Measurements from ENCODE around the gene PWP2. TPM values are rescaled to one million over a fixed set of nuclear protein-coding genes. Genes with fewer than 3 reads are reported as not detected.
"Not testable (repeated sequence)": the region's sequence is repeated elsewhere in the genome, so short reads cannot be mapped to it uniquely, and the experiment has no call there.

Gene PWP2
- total RNA-seq, 1 experiment from 2014 or later = 10.1 TPM

- TSS peak; percentile 90 for BruUV-seq (replicated peaks)
- CTCF ChIA-PET = not testable (repeated sequence)
These were observed 37.8 kb downstream of the PWP2 start for GRCh38 chr21:44144784-44145602.

GRCh38 chr21:44145616-44146015, 38.4 kb downstream of the PWP2 start:
- BruUV-seq (replicated peaks); CTCF ChIA-PET; POLR2A ChIA-PET (ENCODE audit: low non-redundant PET); H3K4me1 ChIP-seq (ENCODE audit: insufficient read depth, low read length, poor library complexity, severe bottlenecking); H3K27ac ChIP-seq (ENCODE audit: low read depth, low read length, poor library complexity, severe bottlenecking); intact Hi-C loops (cut with micrococcal nuclease; ENCODE audit: unreplicated experiment); DNase-seq (ENCODE audit: low spot score); H3K4me3 ChIP-seq (ENCODE audit: low read depth, low read length, poor library complexity, severe bottlenecking); H3K27me3 ChIP-seq (replicated peaks; ENCODE audit: insufficient read depth, low read depth, low read length, poor library complexity); H3K9me3 ChIP-seq (ENCODE audit: low read depth, low read length, poor library complexity, severe bottlenecking); H3K36me3 ChIP-seq (ENCODE audit: insufficient read depth, low read length, poor library complexity, severe bottlenecking): not testable (repeated sequence)

More at GRCh38 chr21:44144784-44145602, 37.8 kb downstream of the PWP2 start:
- H3K4me3 ChIP-seq (ENCODE audit: low read depth, low read length, poor library complexity, severe bottlenecking); H3K9me3 ChIP-seq (ENCODE audit: low read depth, low read length, poor library complexity, severe bottlenecking); H3K27me3 ChIP-seq (replicated peaks; ENCODE audit: insufficient read depth, low read depth, low read length, poor library complexity); H3K4me1 ChIP-seq (ENCODE audit: insufficient read depth, low read length, poor library complexity, severe bottlenecking); DNase-seq (ENCODE audit: low spot score); intact Hi-C loops (cut with micrococcal nuclease; ENCODE audit: unreplicated experiment); POLR2A ChIA-PET (ENCODE audit: low non-redundant PET); H3K27ac ChIP-seq (ENCODE audit: low read depth, low read length, poor library complexity, severe bottlenecking); H3K36me3 ChIP-seq (ENCODE audit: insufficient read depth, low read length, poor library complexity, severe bottlenecking): not testable (repeated sequence)

GRCh38 chr21:44147108-44147507, 39.9 kb downstream of the PWP2 start:
- DNase-seq (ENCODE audit: low spot score); H3K36me3 ChIP-seq (ENCODE audit: insufficient read depth, low read length, poor library complexity, severe bottlenecking); H3K9me3 ChIP-seq (ENCODE audit: low read depth, low read length, poor library complexity, severe bottlenecking); H3K27me3 ChIP-seq (replicated peaks; ENCODE audit: insufficient read depth, low read depth, low read length, poor library complexity); H3K4me3 ChIP-seq (ENCODE audit: low read depth, low read length, poor library complexity, severe bottlenecking); POLR2A ChIA-PET (ENCODE audit: low non-redundant PET); H3K27ac ChIP-seq (ENCODE audit: low read depth, low read length, poor library complexity, severe bottlenecking); CTCF ChIA-PET; BruUV-seq (replicated peaks); H3K4me1 ChIP-seq (ENCODE audit: insufficient read depth, low read length, poor library complexity, severe bottlenecking); intact Hi-C loops (cut with micrococcal nuclease; ENCODE audit: unreplicated experiment): not testable (repeated sequence)

- BruUV-seq (replicated peaks); POLR2A ChIA-PET (ENCODE audit: low non-redundant PET); H3K27me3 ChIP-seq (replicated peaks; ENCODE audit: insufficient read depth, low read depth, low read length, poor library complexity); DNase-seq (ENCODE audit: low spot score); CTCF ChIA-PET; H3K27ac ChIP-seq (ENCODE audit: low read depth, low read length, poor library complexity, severe bottlenecking); intact Hi-C loops (cut with micrococcal nuclease; ENCODE audit: unreplicated experiment); H3K4me3 ChIP-seq (ENCODE audit: low read depth, low read length, poor library complexity, severe bottlenecking); H3K9me3 ChIP-seq (ENCODE audit: low read depth, low read length, poor library complexity, severe bottlenecking); H3K36me3 ChIP-seq (ENCODE audit: insufficient read depth, low read length, poor library complexity, severe bottlenecking); H3K4me1 ChIP-seq (ENCODE audit: insufficient read depth, low read length, poor library complexity, severe bottlenecking): not testable (repeated sequence)
These were observed 43.1 kb downstream of the PWP2 start for GRCh38 chr21:44150255-44150654.

- DNase-seq (ENCODE audit: low spot score); H3K9me3 ChIP-seq (ENCODE audit: low read depth, low read length, poor library complexity, severe bottlenecking); intact Hi-C loops (cut with micrococcal nuclease; ENCODE audit: unreplicated experiment); H3K27ac ChIP-seq (ENCODE audit: low read depth, low read length, poor library complexity, severe bottlenecking); BruUV-seq (replicated peaks); CTCF ChIA-PET; POLR2A ChIA-PET (ENCODE audit: low non-redundant PET); H3K27me3 ChIP-seq (replicated peaks; ENCODE audit: insufficient read depth, low read depth, low read length, poor library complexity); H3K4me1 ChIP-seq (ENCODE audit: insufficient read depth, low read length, poor library complexity, severe bottlenecking); H3K4me3 ChIP-seq (ENCODE audit: low read depth, low read length, poor library complexity, severe bottlenecking); H3K36me3 ChIP-seq (ENCODE audit: insufficient read depth, low read length, poor library complexity, severe bottlenecking): not testable (repeated sequence)
These were observed 46.2 kb downstream of the PWP2 start for GRCh38 chr21:44153214-44153888.

- H3K9me3 ChIP-seq (ENCODE audit: low read depth, low read length, poor library complexity, severe bottlenecking); H3K36me3 ChIP-seq (ENCODE audit: insufficient read depth, low read length, poor library complexity, severe bottlenecking); H3K27ac ChIP-seq (ENCODE audit: low read depth, low read length, poor library complexity, severe bottlenecking); H3K4me3 ChIP-seq (ENCODE audit: low read depth, low read length, poor library complexity, severe bottlenecking); H3K4me1 ChIP-seq (ENCODE audit: insufficient read depth, low read length, poor library complexity, severe bottlenecking); intact Hi-C loops (cut with micrococcal nuclease; ENCODE audit: unreplicated experiment); DNase-seq (ENCODE audit: low spot score); BruUV-seq (replicated peaks); POLR2A ChIA-PET (ENCODE audit: low non-redundant PET); H3K27me3 ChIP-seq (replicated peaks; ENCODE audit: insufficient read depth, low read depth, low read length, poor library complexity); CTCF ChIA-PET: not testable (repeated sequence)
These were observed 46.7 kb downstream of the PWP2 start for GRCh38 chr21:44153889-44154228.

- H3K36me3 ChIP-seq (ENCODE audit: insufficient read depth, low read length, poor library complexity, severe bottlenecking); H3K9me3 ChIP-seq (ENCODE audit: low read depth, low read length, poor library complexity, severe bottlenecking); H3K4me3 ChIP-seq (ENCODE audit: low read depth, low read length, poor library complexity, severe bottlenecking); BruUV-seq (replicated peaks); intact Hi-C loops (cut with micrococcal nuclease; ENCODE audit: unreplicated experiment); H3K4me1 ChIP-seq (ENCODE audit: insufficient read depth, low read length, poor library complexity, severe bottlenecking); H3K27me3 ChIP-seq (replicated peaks; ENCODE audit: insufficient read depth, low read depth, low read length, poor library complexity); DNase-seq (ENCODE audit: low spot score); CTCF ChIA-PET; POLR2A ChIA-PET (ENCODE audit: low non-redundant PET); H3K27ac ChIP-seq (ENCODE audit: low read depth, low read length, poor library complexity, severe bottlenecking): not testable (repeated sequence)
These were observed 47.6 kb downstream of the PWP2 start for GRCh38 chr21:44154816-44155230.
